Thoracic aorta (tissue), 2 donors: ENCODE results near the gene TMEM255B. TPM values are rescaled to one million over a fixed set of nuclear protein-coding genes. Genes with fewer than 3 reads are reported as not detected.
"Not testable (repeated sequence)": the region's sequence is repeated elsewhere in the genome, so short reads cannot be mapped to it uniquely, and the experiment has no call there.

Experiments
- ATAC-seq: fragments of 150-250 bp; one replicate; pipeline ENCODE4 v1.8.0; 2017; ENCODE audit warnings: low read depth; ENCODE audit not compliant: insufficient number of reproducible peaks, low FRiP score
- DNase-seq: peaks from one replicate; pipeline ENCODE4 v3.0.0-alpha.2; 2020; ENCODE audit warnings: low spot score
- H3K27ac ChIP-seq, 2 donors: fragments of 200-600 bp; sonication (generic); 1 replicate in 1 of 2; 2 replicates in 1 of 2; pipeline ENCODE4 v1.5.1; 2016; ENCODE audit warnings: mild to moderate bottlenecking in 2 of 2, moderate library complexity in 2 of 2
- H3K27me3 ChIP-seq: fragments of 200-600 bp; sonication (generic); replicated peaks from 2 replicates; pipeline ENCODE4 v1.6.0; 2016; ENCODE audit warnings: mild to moderate bottlenecking; ENCODE audit not compliant: insufficient read depth
- H3K36me3 ChIP-seq: fragments of 200-600 bp; sonication (generic); one replicate; pipeline ENCODE4 v1.5.1; 2016
- H3K4me1 ChIP-seq, 2 donors: fragments of 200-600 bp; sonication (generic); 1 replicate in 1 of 2; 2 replicates in 1 of 2; pipeline versions ENCODE4 v1.5.1 to v1.6.0; 2016; ENCODE audit warnings: low read depth in 2 of 2, mild to moderate bottlenecking in 1 of 2; ENCODE audit not compliant: control insufficient read depth in 1 of 2
- H3K4me3 ChIP-seq: fragments of 200-600 bp; sonication (generic); 2 replicates; pipeline ENCODE4 v1.5.1; 2016; ENCODE audit warnings: mild to moderate bottlenecking
- H3K9me3 ChIP-seq: fragments of 200-600 bp; sonication (generic); 2 replicates; pipeline ENCODE4 v1.5.1; 2016
- total RNA-seq, 2 donors: library from RNA; depleted of rRNA; stranded (reverse); fragments of >200 nt; gene quantifications; one replicate each; pipeline versions ENCODE4 v1.1.0 to v1.2.3, GENCODE V29; 2016
- TF ChIP-seq, protein P1 (sequence below): fragments of 200-600 bp; sonication (generic); IDR thresholded peaks from one replicate; pipeline ENCODE4 v1.5.1; 2019; ENCODE audit warnings: antibody characterized with exemption

Gene TMEM255B
- total RNA-seq, 2 donors from 2014 or later = 11.2 to 14.9 TPM

DNA sequence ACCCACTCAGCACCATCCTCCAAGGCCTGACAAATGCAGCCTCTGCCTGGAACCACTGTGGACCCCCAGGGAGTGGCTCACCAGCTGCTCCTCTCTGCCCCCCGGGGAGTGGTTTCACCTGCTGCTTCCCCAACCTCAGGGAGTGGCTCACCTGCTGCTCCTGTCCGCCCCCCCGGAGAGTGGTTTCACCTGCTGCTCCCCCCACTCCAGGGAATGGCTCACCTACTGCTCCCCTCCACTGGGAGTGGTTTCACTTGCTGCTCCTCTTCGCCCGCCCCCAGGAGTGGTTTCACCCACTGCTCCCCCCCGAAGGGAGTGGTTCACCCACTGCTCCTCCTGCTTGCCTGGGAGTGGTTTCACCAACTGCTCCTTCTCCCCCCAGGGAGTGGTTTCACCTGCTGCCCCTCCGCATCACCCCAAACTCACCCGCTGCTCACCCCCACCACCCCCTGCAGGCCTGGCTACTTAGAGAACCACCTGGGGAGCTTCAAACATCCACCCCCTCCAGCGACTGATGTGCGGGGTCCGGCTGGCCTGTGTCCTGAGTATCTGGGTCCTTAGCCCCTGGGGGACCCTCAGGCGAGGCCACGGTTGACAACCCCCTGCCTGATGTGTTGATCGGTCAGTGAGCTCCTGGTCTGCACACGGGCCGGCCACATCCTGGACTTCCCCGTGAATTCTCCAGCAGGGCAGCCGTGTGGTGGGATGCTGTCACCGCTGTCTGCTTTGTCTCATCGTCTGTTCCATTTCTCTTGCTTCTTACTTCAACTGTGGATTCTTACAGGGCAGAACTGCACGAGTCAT, 14.6 kb upstream of the TMEM255B start:
- DNase-seq (no peak), ATAC-seq (no peak)
- Histone ChIP-seq H3K4me1 (peaks cover 0 to 5% of the 10 kb centered on the region in 2 donors), H3K4me3 (no peak overlapping the region), H3K9me3 (no peaks in the 10 kb centered on the region), H3K27ac (no peak overlapping the region), H3K36me3 (no peaks in the 10 kb centered on the region), H3K27me3 (no peaks in the 10 kb centered on the region)
- TF ChIP-seq, protein P1, sequence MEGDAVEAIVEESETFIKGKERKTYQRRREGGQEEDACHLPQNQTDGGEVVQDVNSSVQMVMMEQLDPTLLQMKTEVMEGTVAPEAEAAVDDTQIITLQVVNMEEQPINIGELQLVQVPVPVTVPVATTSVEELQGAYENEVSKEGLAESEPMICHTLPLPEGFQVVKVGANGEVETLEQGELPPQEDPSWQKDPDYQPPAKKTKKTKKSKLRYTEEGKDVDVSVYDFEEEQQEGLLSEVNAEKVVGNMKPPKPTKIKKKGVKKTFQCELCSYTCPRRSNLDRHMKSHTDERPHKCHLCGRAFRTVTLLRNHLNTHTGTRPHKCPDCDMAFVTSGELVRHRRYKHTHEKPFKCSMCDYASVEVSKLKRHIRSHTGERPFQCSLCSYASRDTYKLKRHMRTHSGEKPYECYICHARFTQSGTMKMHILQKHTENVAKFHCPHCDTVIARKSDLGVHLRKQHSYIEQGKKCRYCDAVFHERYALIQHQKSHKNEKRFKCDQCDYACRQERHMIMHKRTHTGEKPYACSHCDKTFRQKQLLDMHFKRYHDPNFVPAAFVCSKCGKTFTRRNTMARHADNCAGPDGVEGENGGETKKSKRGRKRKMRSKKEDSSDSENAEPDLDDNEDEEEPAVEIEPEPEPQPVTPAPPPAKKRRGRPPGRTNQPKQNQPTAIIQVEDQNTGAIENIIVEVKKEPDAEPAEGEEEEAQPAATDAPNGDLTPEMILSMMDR = no peak

DNA sequence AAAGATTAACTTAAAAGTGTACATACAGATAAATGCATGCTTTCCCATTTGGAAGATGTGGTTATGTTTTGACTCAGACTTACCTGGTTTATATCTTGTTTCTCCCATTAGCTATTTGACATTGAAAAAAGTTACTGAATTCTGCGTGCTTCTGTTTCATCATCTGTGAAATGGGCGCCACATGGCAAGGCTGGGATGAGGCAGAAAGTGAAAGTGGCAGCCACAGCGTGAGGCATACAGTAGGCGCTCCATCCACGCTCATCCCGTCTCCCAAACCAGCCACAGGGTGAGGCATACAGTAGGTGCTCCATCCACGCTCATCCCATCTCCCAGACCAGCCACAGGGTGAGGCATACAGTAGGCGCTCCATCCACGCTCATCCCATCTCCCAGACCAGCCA, 14.0 kb upstream of the TMEM255B start:
- no peak overlapping the region for H3K27ac ChIP-seq
- TF ChIP-seq, protein P1 = no peak
- ATAC-seq (no peak), DNase-seq (no peak)
- H3K4me3 ChIP-seq = no peak overlapping the region
- no peaks in the 10 kb centered on the region for H3K9me3 ChIP-seq
- H3K36me3 ChIP-seq = no peaks in the 10 kb centered on the region
- H3K4me1 ChIP-seq = peaks cover 0 to 5% of the 10 kb centered on the region in 2 donors
- no peaks in the 10 kb centered on the region for H3K27me3 ChIP-seq

DNA sequence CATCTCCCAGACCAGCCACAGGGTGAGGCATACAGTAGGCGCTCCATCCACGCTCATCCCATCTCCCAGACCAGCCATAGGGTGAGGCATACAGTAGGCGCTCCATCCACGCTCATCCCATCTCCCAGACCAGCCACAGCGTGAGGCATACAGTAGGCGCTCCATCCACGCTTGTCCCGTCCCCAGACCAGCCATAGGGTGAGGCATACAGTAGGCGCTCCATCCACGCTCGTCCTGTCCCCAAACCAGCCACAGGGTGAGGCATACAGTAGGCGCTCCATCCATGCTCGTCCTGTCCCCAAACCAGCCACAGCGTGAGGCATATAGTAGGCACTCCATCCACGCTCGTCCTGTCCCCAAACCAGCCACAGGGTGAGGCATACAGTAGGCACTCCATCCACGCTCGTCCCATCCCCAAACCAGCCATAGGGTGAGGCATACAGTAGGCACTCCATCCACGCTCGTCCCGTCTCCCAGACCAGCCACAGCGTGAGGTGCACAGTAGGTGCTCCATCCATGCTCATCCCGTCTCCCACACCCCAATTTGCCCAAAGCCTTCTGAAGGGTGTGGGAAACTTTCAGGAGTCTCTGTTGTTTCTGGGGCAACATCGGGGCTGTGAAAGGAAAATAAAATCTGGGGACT, 13.4 kb upstream of the TMEM255B start:
- H3K4me3 ChIP-seq, DNase-seq, H3K27me3 ChIP-seq, H3K27ac ChIP-seq, H3K4me1 ChIP-seq, ATAC-seq, H3K9me3 ChIP-seq, H3K36me3 ChIP-seq: not testable (repeated sequence)

DNA sequence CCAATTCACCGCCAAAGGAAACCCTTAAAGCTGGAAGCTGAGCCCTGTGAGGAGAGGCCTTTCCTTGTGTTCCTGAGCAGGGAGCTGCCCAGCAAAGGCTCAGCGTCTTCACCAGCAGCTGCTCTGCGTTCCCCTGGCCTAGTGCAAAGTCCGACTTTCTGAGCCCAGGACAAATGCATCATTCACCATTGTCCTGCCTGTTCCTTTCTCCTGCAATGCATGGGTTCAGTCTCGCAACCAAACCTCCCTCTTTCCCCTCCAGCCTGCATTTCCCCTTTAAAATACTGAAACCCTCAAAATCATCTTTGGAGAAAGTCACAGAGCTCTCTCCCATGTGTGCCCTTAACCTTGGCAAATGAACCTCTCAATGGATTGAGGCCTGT, 12.9 kb upstream of the TMEM255B start:
- H3K9me3 ChIP-seq = no peaks in the 10 kb centered on the region
- H3K4me3 ChIP-seq = no peak overlapping the region
- H3K4me1 ChIP-seq = peaks cover 0 to 5% of the 10 kb centered on the region in 2 donors
- TF ChIP-seq, protein P1 = no peak
- no peaks in the 10 kb centered on the region for H3K27me3 ChIP-seq
- H3K36me3 ChIP-seq = no peaks in the 10 kb centered on the region
- no peak overlapping the region for H3K27ac ChIP-seq
- ATAC-seq = no peak
- no peak for DNase-seq

DNA sequence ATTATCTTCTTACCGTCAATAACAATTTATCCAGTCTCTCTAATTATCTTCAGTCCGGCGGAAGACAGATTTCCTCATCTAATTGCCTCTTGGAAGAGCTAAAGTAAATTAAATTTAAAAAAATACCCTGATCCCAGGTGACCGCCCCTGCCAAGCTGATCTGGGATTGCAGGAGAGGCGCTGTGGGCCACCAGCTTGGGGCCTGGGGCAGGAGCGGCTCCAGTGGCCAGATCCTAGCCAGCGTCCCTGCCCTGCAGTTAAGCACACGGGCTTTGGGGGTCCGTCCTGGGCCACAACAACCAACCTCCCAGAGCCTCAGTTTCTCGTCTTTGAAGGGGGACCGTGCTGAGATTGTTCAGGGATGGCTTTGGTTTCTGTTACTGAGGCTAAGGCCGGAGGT, 12.4 kb upstream of the TMEM255B start:
- Histone ChIP-seq H3K4me1 (peaks cover 0 to 5% of the 10 kb centered on the region in 2 donors), H3K9me3 (no peaks in the 10 kb centered on the region), H3K36me3 (no peaks in the 10 kb centered on the region), H3K27me3 (no peaks in the 10 kb centered on the region), H3K27ac (no peak overlapping the region), H3K4me3 (no peak overlapping the region)
- TF ChIP-seq, protein P1 = no peak
- DNase-seq (no peak), ATAC-seq (no peak)
